Measurements from ENCODE around the gene CSKMT. TPM values are rescaled to one million over a fixed set of nuclear protein-coding genes. Genes with fewer than 3 reads are reported as not detected.
"Not testable (repeated sequence)": the region's sequence is repeated elsewhere in the genome, so short reads cannot be mapped to it uniquely, and the experiment has no call there.

CSKMT gene
- total and polyA plus RNA-seq, 8 donors = 5.1 to 21.8 (median 6.5) TPM

DNA sequence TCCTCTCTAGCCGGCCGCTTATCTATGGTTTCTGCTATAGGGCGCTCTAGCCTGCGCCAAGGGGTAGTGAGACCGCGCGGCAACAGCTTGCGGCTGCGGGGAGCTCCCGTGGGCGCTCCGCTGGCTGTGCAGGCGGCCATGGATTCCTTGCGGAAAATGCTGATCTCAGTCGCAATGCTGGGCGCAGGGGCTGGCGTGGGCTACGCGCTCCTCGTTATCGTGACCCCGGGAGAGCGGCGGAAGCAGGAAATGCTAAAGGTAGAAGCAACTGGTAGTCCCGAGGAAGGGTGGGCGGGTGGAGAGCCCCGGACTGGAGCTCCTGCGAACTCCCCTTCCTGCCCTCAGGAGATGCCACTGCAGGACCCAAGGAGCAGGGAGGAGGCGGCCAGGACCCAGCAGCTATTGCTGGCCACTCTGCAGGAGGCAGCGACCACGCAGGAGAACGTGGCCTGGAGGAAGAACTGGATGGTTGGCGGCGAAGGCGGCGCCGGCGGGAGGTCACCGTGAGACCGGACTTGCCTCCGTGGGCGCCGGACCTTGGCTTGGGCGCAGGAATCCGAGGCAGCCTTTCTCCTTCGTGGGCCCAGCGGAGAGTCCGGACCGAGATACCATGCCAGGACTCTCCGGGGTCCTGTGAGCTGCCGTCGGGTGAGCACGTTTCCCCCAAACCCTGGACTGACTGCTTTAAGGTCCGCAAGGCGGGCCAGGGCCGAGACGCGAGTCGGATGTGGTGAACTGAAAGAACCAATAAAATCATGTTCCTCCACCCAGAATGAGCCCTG, 6.7 kb downstream of the CSKMT start, which contains the start of the genes LBHD1 and UQCC3:
Gene LBHD1 (minus strand): TSS at position 660 of the 782 bp plus-strand sequence. CDS start 2,236 bp downstream, outside the sequence.
Gene UQCC3 (plus strand): TSS at position 66 of the 782 bp plus-strand sequence. CDS start 73 bp downstream, at position 139.
- Histone ChIP-seq H3K36me3 (peaks cover 0 to 45% of the 10 kb centered on the region in 2 donors), H3K27me3 (no peaks in the 10 kb centered on the region), H3K27ac (peak within 1 kb of the TSS; percentile 90 to 91), H3K4me1 (peaks cover 20 to 62% of the 10 kb centered on the region in 2 donors), H3K4me3 (peak within 1 kb of the TSS; percentile 63 to 70), H3K9me3 (no peaks in the 10 kb centered on the region)
- intact Hi-C loops (cut with DNase I) = no loop called here
- ATAC-seq (peak; percentile 88), DNase-seq (peak; percentile 79 to 89 (median 80))
- TF ChIP-seq, protein P1, sequence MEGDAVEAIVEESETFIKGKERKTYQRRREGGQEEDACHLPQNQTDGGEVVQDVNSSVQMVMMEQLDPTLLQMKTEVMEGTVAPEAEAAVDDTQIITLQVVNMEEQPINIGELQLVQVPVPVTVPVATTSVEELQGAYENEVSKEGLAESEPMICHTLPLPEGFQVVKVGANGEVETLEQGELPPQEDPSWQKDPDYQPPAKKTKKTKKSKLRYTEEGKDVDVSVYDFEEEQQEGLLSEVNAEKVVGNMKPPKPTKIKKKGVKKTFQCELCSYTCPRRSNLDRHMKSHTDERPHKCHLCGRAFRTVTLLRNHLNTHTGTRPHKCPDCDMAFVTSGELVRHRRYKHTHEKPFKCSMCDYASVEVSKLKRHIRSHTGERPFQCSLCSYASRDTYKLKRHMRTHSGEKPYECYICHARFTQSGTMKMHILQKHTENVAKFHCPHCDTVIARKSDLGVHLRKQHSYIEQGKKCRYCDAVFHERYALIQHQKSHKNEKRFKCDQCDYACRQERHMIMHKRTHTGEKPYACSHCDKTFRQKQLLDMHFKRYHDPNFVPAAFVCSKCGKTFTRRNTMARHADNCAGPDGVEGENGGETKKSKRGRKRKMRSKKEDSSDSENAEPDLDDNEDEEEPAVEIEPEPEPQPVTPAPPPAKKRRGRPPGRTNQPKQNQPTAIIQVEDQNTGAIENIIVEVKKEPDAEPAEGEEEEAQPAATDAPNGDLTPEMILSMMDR (IDR thresholded peaks at IDR 0.05) = no peak

DNA sequence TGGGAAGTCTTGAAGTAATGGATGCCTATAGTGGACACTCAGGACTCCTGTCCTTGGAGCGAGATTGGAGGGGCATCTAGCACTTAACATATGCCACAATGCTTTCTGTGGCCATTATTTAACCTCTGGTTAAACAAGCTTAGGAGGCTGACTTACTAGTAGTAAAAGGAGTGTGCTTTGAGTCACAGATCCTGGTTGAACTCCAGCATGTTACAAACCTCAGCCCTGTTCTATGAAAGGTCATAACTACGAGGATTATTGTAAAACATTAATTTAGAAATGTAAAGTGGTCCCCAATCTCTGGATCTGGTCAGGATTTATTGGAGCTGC, 8.0 kb downstream of the CSKMT start:
- H3K4me3 ChIP-seq = no peak overlapping the region
- ATAC-seq (no peak), DNase-seq (no peak)
- TF ChIP-seq, protein P1 (IDR thresholded peaks at IDR 0.05) = no peak
- H3K36me3 ChIP-seq = peaks cover 0 to 51% of the 10 kb centered on the region in 2 donors
- intact Hi-C loops (cut with DNase I) = no loop called here
- no peaks in the 10 kb centered on the region for H3K27me3 ChIP-seq
- no peaks in the 10 kb centered on the region for H3K9me3 ChIP-seq
- peak overlapping the region in 1 of 2 donors; percentile 91 for H3K27ac ChIP-seq
- H3K4me1 ChIP-seq = peaks cover 22 to 63% of the 10 kb centered on the region in 2 donors

DNA sequence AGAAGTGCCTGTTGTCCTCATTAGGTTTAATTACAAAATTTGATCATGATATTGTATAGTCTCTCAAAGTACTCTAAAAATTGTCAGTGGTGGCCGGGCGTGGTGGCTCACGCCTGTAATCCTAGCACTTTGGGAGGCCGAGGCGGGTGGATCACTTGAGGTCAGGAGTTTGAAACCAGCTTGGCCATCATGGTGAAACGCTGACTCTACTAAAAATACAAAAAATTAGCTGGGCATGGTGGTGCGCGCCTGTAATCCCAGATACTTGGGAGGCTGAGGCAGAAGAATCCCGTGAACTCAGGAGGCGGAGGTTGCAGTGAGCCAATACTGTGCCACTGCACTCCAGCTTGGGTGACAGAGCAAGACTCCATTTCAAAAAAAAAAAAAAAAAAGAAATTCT, 10.3 kb downstream of the CSKMT start:
- Histone ChIP-seq H3K36me3 (peaks cover 0 to 51% of the 10 kb centered on the region in 2 donors), H3K4me1 (peaks cover 28 to 63% of the 10 kb centered on the region in 2 donors)
- H3K9me3 ChIP-seq; intact Hi-C loops (cut with DNase I); H3K27me3 ChIP-seq; H3K4me3 ChIP-seq; ATAC-seq; H3K27ac ChIP-seq: not testable (repeated sequence)
- peak in 1 of 4 donors; percentile 23 for DNase-seq

DNA sequence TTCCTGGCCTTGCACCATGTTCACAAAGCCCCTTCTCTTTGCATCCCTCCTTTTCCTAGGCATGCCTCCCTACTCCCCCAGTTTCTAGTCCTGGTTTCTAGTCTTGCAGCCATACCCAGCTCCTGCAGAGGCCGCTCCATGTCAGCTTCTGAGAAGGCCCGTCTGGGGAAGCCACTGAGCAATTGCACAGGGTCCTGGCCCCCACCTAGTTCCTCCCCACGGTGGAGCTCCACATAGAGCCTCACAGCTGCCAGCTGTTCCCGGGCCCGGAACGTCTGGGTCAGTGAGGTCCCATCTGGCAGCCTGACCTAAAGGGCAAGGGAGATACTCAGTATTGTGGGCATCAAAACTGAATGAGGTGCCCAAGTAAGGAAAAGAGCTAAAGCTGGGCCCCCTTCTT, 11.6 kb downstream of the CSKMT start:
- Histone ChIP-seq H3K4me3 (no peak overlapping the region), H3K36me3 (peaks cover 0 to 51% of the 10 kb centered on the region in 2 donors), H3K27ac (no peak overlapping the region), H3K9me3 (no peaks in the 10 kb centered on the region), H3K27me3 (no peaks in the 10 kb centered on the region), H3K4me1 (peaks cover 21 to 54% of the 10 kb centered on the region in 2 donors)
- intact Hi-C loops (cut with DNase I) = no loop called here
- DNase-seq (no peak), ATAC-seq (no peak)
- TF ChIP-seq, protein P1 (IDR thresholded peaks at IDR 0.05) = no peak

DNA sequence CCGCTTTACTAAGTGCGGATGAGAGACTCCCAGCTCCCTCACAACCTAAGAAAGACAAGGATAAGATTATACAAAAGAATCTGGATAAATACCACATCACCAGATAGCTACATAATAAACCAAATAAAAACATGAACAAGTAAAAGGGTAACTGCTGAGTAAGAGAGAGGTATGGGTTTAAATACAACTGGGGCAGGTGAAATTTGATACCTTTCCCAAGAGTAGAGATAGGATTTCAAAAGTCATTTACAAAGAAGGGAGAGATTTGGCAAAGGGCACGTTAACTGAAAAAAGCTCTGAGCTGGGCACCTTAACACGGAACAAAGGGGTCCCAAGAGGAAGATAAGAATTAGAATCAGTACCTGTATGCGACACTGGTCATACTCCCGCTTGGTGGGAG, 12.0 kb downstream of the CSKMT start:
- no peak for ATAC-seq
- H3K36me3 ChIP-seq = peaks cover 0 to 51% of the 10 kb centered on the region in 2 donors
- no peak overlapping the region for H3K4me3 ChIP-seq
- intact Hi-C loops (cut with DNase I) = no loop called here
- peaks cover 21 to 54% of the 10 kb centered on the region in 2 donors for H3K4me1 ChIP-seq
- no peaks in the 10 kb centered on the region for H3K27me3 ChIP-seq
- no peaks in the 10 kb centered on the region for H3K9me3 ChIP-seq
- TF ChIP-seq, protein P1 (IDR thresholded peaks at IDR 0.05) = no peak
- H3K27ac ChIP-seq = no peak overlapping the region
- no peak for DNase-seq
